GM13976 (cell line): ENCODE data around the gene KBTBD13.

ENCODE experiments used
- DNase-seq: peaks from one replicate; pipeline ENCODE4 v3.0.0; 2012; ENCODE audit warnings: low spot score
- in situ Hi-C: fragments of 300-500 bp; cut with MboI; formaldehyde crosslinking; loops from one replicate; pipeline ENCODE4 v1.12.0; 2022; ENCODE audit warnings: low sequenced_read_pairs, mixed read lengths, inconsistent platforms; ENCODE audit not compliant: unreplicated experiment
- TF ChIP-seq, protein P1 (sequence below): IDR thresholded peaks from 2 replicates; pipeline ENCODE4 v1.5.1; 2012; ENCODE audit warnings: borderline replicate concordance, mild to moderate bottlenecking; ENCODE audit not compliant: insufficient read depth; ENCODE audit errors: extremely low read depth, missing control alignments, control extremely low read depth

Gene KBTBD13

DNA sequence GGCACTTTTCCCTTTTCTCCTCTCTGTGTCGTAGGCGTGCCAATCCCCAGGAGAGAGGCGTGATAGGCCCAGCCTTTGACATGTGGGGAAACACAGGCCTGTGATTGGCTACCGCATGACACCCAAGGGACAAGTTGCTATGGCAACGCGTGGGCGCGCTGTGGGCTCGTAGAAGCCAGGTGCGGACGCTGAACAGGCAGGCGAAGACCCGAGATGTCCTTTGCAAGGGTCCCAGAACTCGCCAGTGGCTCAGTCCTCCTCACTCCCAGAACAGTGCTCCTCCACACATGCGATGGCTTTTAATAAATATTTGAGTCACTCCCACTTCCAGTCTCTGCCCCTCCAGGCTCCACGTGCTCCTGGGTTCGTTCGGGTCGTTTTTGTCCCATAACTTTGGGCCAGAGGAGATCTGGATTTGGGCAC, 27.1 kb upstream of the KBTBD13 start:
- in situ Hi-C loops: loop anchor here (25.0 kb wide), 1 partner anchor 238 kb away; the partner anchor contains the start of genes PARP16 and RNU5A-1
- DNase-seq: peak; percentile 96
- TF ChIP-seq, protein P1, sequence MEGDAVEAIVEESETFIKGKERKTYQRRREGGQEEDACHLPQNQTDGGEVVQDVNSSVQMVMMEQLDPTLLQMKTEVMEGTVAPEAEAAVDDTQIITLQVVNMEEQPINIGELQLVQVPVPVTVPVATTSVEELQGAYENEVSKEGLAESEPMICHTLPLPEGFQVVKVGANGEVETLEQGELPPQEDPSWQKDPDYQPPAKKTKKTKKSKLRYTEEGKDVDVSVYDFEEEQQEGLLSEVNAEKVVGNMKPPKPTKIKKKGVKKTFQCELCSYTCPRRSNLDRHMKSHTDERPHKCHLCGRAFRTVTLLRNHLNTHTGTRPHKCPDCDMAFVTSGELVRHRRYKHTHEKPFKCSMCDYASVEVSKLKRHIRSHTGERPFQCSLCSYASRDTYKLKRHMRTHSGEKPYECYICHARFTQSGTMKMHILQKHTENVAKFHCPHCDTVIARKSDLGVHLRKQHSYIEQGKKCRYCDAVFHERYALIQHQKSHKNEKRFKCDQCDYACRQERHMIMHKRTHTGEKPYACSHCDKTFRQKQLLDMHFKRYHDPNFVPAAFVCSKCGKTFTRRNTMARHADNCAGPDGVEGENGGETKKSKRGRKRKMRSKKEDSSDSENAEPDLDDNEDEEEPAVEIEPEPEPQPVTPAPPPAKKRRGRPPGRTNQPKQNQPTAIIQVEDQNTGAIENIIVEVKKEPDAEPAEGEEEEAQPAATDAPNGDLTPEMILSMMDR: no peak

DNA sequence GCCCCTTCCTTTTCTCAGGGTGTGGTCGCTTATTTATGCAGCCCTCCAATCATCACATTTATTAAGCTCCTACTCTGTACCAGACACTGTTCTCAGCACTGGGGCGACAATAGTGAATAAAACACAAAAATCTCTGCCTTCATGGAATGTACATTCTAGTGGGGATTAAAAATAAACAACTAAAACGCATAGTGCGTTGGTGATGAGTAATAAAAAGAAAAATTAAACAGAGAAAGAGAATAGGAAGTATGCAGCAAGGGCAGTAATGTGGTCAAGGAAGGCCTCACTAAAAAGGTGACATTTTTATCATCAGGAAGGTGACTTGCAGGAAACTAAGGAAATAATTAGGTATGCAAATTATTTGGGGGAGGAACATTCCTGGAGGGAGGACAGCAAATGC, 26.3 kb upstream of the KBTBD13 start:
- TF ChIP-seq, protein P1: no peak
- DNase-seq: no peak
- in situ Hi-C loops: no loop called here

DNA sequence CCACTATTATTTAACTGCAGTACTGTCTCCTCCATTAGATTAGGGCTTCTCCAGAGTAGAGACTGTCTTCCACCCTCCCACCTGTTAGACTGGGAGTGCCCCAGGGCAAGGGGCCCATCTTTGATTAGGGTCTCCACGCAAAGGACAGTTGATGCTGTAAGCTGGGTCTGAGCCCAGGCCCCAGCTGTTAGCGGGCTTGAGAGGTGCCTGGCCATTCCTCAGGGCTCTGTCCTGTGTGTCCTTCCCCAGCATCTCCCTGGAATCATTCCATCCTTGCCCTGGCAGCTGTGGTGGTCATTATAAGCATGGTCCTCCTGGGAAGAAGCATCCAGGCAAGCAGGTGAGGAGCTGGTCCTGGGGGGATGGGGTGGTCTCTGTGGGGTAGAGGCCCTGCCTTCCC, 25.3 kb upstream of the KBTBD13 start:
- no peak for DNase-seq
- in situ Hi-C loops: no loop called here
- TF ChIP-seq, protein P1: no peak

DNA sequence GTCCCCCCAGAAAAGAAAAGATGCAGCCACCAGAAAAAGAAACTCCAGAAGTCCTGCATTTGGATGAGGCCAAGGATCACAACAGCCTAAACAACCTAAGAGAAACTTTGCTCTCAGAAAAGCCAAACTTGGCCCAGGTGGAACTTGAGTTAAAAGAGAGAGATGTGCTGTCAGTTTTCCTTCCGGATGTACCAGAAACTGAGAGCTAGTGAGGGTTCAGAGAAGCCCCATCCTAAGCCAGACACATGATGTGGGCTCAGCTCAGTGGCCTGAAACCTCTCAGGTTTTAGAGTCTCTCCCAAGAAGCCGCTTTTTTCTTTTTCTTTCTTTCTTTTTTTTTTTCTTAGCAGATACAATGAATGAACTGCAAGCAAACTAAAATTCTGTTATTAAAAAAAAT, 23.6 kb upstream of the KBTBD13 start:
- TF ChIP-seq, protein P1: no peak
- no peak for DNase-seq
- in situ Hi-C loops: no loop called here

DNA sequence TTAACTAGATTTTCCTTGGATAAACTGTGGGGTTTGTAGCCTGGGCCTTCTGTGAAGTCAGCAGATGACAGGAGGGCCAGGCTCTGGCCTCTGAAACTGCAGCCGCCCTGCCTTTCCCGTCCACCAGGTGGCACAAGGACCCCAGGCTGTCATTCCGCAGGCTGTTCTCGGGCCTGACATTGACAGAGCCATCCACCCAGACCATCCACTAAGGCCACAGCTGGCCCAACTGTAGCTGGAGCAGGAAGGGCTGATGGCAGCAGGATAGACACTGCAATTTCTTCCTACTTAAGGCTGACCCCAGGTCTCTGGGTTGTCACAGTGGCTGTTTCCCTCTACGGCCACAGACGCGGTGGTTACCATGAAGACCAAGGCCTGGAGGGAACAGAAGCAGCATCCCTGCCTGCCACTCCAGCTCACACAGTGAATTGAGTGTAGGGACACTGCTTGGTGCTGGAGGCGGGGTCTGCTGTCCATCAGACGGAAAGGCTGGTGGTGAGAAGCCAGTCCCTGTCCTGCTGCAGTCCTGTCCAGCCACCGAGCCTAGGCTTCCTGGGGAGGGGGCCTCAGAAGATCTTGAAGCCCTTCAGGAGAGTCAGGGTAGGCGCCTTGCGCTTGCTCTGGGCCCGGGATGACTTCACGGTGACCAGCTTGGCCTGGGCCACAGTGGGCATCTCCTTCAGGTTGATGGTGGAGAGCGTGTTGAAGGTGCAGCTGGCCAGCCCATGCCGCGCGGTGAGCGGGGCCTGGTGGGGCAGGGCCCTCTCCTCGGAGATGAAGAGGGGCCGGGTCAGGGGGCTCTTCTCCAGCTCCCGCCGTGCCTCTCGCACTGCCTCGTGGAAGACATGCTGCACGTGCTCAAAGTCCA, 22.0 kb upstream of the KBTBD13 start:
- DNase-seq: peak; percentile 87
- TF ChIP-seq, protein P1: peak; percentile 80
- in situ Hi-C loops: no loop called here

DNA sequence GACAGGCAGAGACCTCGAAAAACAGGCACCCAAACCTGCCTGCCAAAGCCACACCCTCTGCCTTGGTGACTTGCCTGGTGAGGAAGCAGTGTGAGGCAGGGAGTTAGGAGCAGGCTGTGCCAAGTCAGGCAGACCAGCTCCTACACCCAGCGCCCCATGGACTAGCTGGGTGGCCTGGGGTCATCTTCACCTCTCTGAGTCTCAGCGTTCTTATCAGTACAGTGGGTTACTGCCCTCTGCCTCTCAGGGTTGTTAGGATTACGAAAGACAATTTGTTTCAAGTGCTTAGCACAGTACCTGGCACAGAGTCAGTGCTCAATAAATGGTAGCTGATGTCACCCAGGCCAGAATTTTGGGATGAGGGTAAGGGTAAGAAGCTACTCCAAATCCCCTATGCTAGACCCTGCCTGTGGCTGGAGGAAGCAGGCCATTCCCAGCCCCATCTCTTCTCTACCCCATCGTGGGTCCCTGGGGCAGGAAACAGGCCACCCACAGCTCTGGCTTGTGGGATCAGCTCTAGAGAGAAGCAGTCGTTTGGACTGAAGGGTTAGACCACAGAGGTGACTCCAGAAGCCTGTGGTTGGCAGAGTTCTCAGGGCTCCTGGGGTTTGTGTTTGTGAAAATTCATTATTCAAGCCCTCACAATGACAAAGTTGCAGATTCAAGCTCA, 21.2 kb upstream of the KBTBD13 start:
- no peak for DNase-seq
- TF ChIP-seq, protein P1: no peak
- in situ Hi-C loops: no loop called here
